COLO668 (cell line): ENCODE measurements around the gene PGAM1.
"Not testable (repeated sequence)": the region's sequence is repeated elsewhere in the genome, so short reads cannot be mapped to it uniquely, and the experiment has no call there.

Experiments
- DNase-seq: peaks from one replicate; lab custom pipeline; 2025; ENCODE audit not compliant: unreplicated experiment; lab: John Stamatoyannopoulos, UW

The PGAM1 gene

GRCh38 chr10:97425964-97426775 is at the start of gene PGAM1:
Gene PGAM1 (plus strand): TSS chr10:97426191. CDS start chr10:97426308, 117 bp downstream.
- peak; percentile 92 for DNase-seq

GRCh38 chr10:97376413-97376812 is 49.6 kb upstream of the PGAM1 start:
- no peak for DNase-seq

- no peak for DNase-seq
Observed at GRCh38 chr10:97378933-97379921, 46.8 kb upstream of the PGAM1 start.

GRCh38 chr10:97380516-97380915 is 45.5 kb upstream of the PGAM1 start:
- no peak for DNase-seq

GRCh38 chr10:97381626-97382025 is 44.4 kb upstream of the PGAM1 start:
- no peak for DNase-seq

GRCh38 chr10:97383159-97383558 is 42.8 kb upstream of the PGAM1 start:
- DNase-seq = no peak

- no peak for DNase-seq
Observed at GRCh38 chr10:97384156-97384555, 41.8 kb upstream of the PGAM1 start.

GRCh38 chr10:97384641-97385040 is 41.4 kb upstream of the PGAM1 start:
- no peak for DNase-seq

- no peak for DNase-seq
Observed at GRCh38 chr10:97385565-97385964, 40.4 kb upstream of the PGAM1 start.

- no peak for DNase-seq
Observed at GRCh38 chr10:97388152-97388551, 37.8 kb upstream of the PGAM1 start.

- DNase-seq = no peak
Observed at GRCh38 chr10:97390091-97390490, 35.9 kb upstream of the PGAM1 start.

GRCh38 chr10:97393034-97393573 is 32.9 kb upstream of the PGAM1 start:
- DNase-seq = no peak

GRCh38 chr10:97396056-97396455 is 29.9 kb upstream of the PGAM1 start:
- no peak for DNase-seq

- DNase-seq = peak; percentile 62
Observed at GRCh38 chr10:97399843-97400545, 26.0 kb upstream of the PGAM1 start.

GRCh38 chr10:97400665-97401454 is 25.1 kb upstream of the PGAM1 start, which contains the start of gene RRP12:
Gene RRP12 (minus strand): TSS chr10:97401340. CDS start chr10:97401231, 109 bp downstream.
- DNase-seq = peak; percentile 82

- no peak for DNase-seq
Observed at GRCh38 chr10:97401455-97401919, 24.5 kb upstream of the PGAM1 start.

GRCh38 chr10:97404044-97404443 is 21.9 kb upstream of the PGAM1 start:
- no peak for DNase-seq

GRCh38 chr10:97406064-97406463 is 19.9 kb upstream of the PGAM1 start:
- DNase-seq = no peak

- not testable (repeated sequence) for DNase-seq
Observed at GRCh38 chr10:97406483-97406882, 19.5 kb upstream of the PGAM1 start.
